ENCODE measurements around the gene TBC1D9. TPM values are rescaled to one million over a fixed set of nuclear protein-coding genes. Genes with fewer than 3 reads are reported as not detected.

The TBC1D9 gene
- total RNA-seq, 3 donors from 2014 or later = 0.18 to 0.27 (median 0.18) TPM

- H3K27me3 Mint-ChIP-seq (ENCODE audit: low read depth) = peaks cover 34% of the 10 kb centered on the region
- ATAC-seq (peak in 1 of 2 donors; percentile 23), DNase-seq (no peak)
- H3K9me3 Mint-ChIP-seq = peaks cover 5% of the 10 kb centered on the region
- H3K4me1 Mint-ChIP-seq (ENCODE audit: low read depth) = peaks cover 8% of the 10 kb centered on the region
- H3K36me3 Mint-ChIP-seq (ENCODE audit: insufficient read depth) = no peaks in the 10 kb centered on the region
- no peak overlapping the region for H3K4me3 Mint-ChIP-seq
These were observed 161.1 kb downstream of the TBC1D9 start for GRCh38 chr4:140595065-140595464.

GRCh38 chr4:140584439-140584838 is 171.7 kb downstream of the TBC1D9 start:
- H3K27me3 Mint-ChIP-seq (ENCODE audit: low read depth) = peaks cover 3% of the 10 kb centered on the region
- no peak overlapping the region for H3K4me3 Mint-ChIP-seq
- DNase-seq (no peak), ATAC-seq (no peak)
- no peaks in the 10 kb centered on the region for H3K9me3 Mint-ChIP-seq
- H3K4me1 Mint-ChIP-seq (ENCODE audit: low read depth) = no peaks in the 10 kb centered on the region
- no peaks in the 10 kb centered on the region for H3K36me3 Mint-ChIP-seq (ENCODE audit: insufficient read depth)

- Mint-ChIP-seq H3K36me3 (ENCODE audit: insufficient read depth) (no peaks in the 10 kb centered on the region), H3K27me3 (ENCODE audit: low read depth) (peaks cover 30% of the 10 kb centered on the region), H3K4me1 (ENCODE audit: low read depth) (no peaks in the 10 kb centered on the region), H3K4me3 (no peak overlapping the region), H3K9me3 (no peaks in the 10 kb centered on the region)
- ATAC-seq (no peak), DNase-seq (no peak)
These were observed 175.1 kb downstream of the TBC1D9 start for GRCh38 chr4:140581078-140581477.

- no peaks in the 10 kb centered on the region for H3K9me3 Mint-ChIP-seq
- H3K36me3 Mint-ChIP-seq (ENCODE audit: insufficient read depth) = no peaks in the 10 kb centered on the region
- no peak for DNase-seq
- no peaks in the 10 kb centered on the region for H3K4me1 Mint-ChIP-seq (ENCODE audit: low read depth)
- no peak overlapping the region for H3K4me3 Mint-ChIP-seq
- ATAC-seq = no peak
- peaks cover 35% of the 10 kb centered on the region for H3K27me3 Mint-ChIP-seq (ENCODE audit: low read depth)
These were observed 176.9 kb downstream of the TBC1D9 start for GRCh38 chr4:140579278-140579677.

- ATAC-seq = no peak
- H3K9me3 Mint-ChIP-seq = peaks cover 5% of the 10 kb centered on the region
- no peak overlapping the region for H3K4me3 Mint-ChIP-seq
- peaks cover 58% of the 10 kb centered on the region for H3K27me3 Mint-ChIP-seq (ENCODE audit: low read depth)
- no peaks in the 10 kb centered on the region for H3K36me3 Mint-ChIP-seq (ENCODE audit: insufficient read depth)
- H3K4me1 Mint-ChIP-seq (ENCODE audit: low read depth) = no peaks in the 10 kb centered on the region
- DNase-seq = no peak
These were observed 180.7 kb downstream of the TBC1D9 start for GRCh38 chr4:140575489-140575888.

- peaks cover 5% of the 10 kb centered on the region for H3K9me3 Mint-ChIP-seq
- H3K27me3 Mint-ChIP-seq (ENCODE audit: low read depth) = peaks cover 68% of the 10 kb centered on the region
- peaks cover 19% of the 10 kb centered on the region for H3K4me1 Mint-ChIP-seq (ENCODE audit: low read depth)
- no peak overlapping the region for H3K4me3 Mint-ChIP-seq
- no peak for ATAC-seq
- no peaks in the 10 kb centered on the region for H3K36me3 Mint-ChIP-seq (ENCODE audit: insufficient read depth)
- no peak for DNase-seq
These were observed 184.6 kb downstream of the TBC1D9 start for GRCh38 chr4:140571620-140572019.

Other genes starting within 250 kb of the TBC1D9 start
- 10 to 100 TPM; 11.2 to 13.8 (median 12.1) TPM for gene ELMOD2, start 232.2 kb downstream of the TBC1D9 start, total RNA-seq
- gene UCP1, start 187.4 kb downstream of the TBC1D9 start, total RNA-seq = not detected

Data from activated T-cell treated with anti-CD3 and anti-CD28 coated beads, Interleukin-2, amount 50 U/mL, for 4 hours (primary cell).